Upper lobe of left lung (tissue), 4 donors: ENCODE data around the gene CERS1.

ENCODE experiments used
- CTCF ChIP-seq, 6 experiments: fragments of 450-650 bp in 4 of 6; fragments of 200-600 bp in 2 of 6; sonication (generic) in 2 of 6; IDR thresholded peaks; one replicate each; pipeline ENCODE4 v1.5.1; 2016 to 2019; ENCODE audit warnings: antibody characterized with exemption in 6 of 6
- POLR2AphosphoS5 ChIP-seq, 2 donors: sonication (generic); formaldehyde crosslinking; IDR thresholded peaks; one replicate each; pipeline ENCODE4 v1.5.1; 2017; ENCODE audit warnings: antibody characterized with exemption in 2 of 2

- TF ChIP-seq CTCF (IDR thresholded peaks at IDR 0.05): no peak
- TF ChIP-seq POLR2AphosphoS5 (IDR thresholded peaks at IDR 0.05): no peak
Observed at GRCh38 chr19:18904334-18905057, 8.5 kb upstream of the CERS1 start.
